Vagina (tissue), 2 donors: ENCODE measurements around the gene RLBP1. TPM values are rescaled to one million over a fixed set of nuclear protein-coding genes. Genes with fewer than 3 reads are reported as not detected.

Experiments used
- DNase-seq, 2 donors: peaks; one replicate each; pipeline ENCODE4 v3.0.0-alpha.2; 2017; ENCODE audit errors: extremely low spot score in 2 of 2
- H3K27ac ChIP-seq: fragments of 200-600 bp; sonication (generic); one replicate; pipeline ENCODE4 v1.5.1; 2019
- H3K27me3 ChIP-seq: fragments of 200-600 bp; sonication (generic); one replicate; pipeline ENCODE4 v1.5.1; 2019
- H3K36me3 ChIP-seq, 2 donors: fragments of 200-600 bp; sonication (generic); one replicate each; pipeline ENCODE4 v1.5.1; 2017 to 2019
- H3K4me1 ChIP-seq: fragments of 200-600 bp; sonication (generic); one replicate; pipeline ENCODE4 v1.5.1; 2019
- H3K4me3 ChIP-seq, 2 donors: fragments of 200-600 bp; sonication (generic); 1 replicate in 1 of 2; 2 replicates in 1 of 2; pipeline ENCODE4 v1.5.1; 2016 to 2019
- H3K9me3 ChIP-seq: fragments of 200-600 bp; sonication (generic); one replicate; pipeline ENCODE4 v1.5.1; 2019
- POLR2A ChIP-seq, 2 donors: fragments of 450-650 bp; IDR thresholded peaks; one replicate each; pipeline ENCODE4 v1.6.1; 2017; ENCODE audit warnings: antibody characterized with exemption in 2 of 2, mild to moderate bottlenecking in 2 of 2, moderate library complexity in 2 of 2
- POLR2AphosphoS5 ChIP-seq, 2 donors: sonication (generic); formaldehyde crosslinking; IDR thresholded peaks; one replicate each; pipeline ENCODE4 v1.9.0; 2017; ENCODE audit warnings: antibody characterized with exemption in 2 of 2, mild to moderate bottlenecking in 2 of 2, low read depth in 1 of 2; ENCODE audit not compliant: insufficient read depth in 1 of 2
- intact Hi-C: fragments of 100-400 bp; cut with DNase I; formaldehyde crosslinking; loops from one replicate; pipeline ENCODE4 v1.15.1; 2023
- total RNA-seq: library from RNA; depleted of rRNA; stranded (reverse); fragments of >200 nt; gene quantifications from one replicate; pipeline ENCODE4 v1.2.3, GENCODE V29; 2016
- TF ChIP-seq, protein P1 (sequence below), 3 experiments: fragments of 450-650 bp in 2 of 3; fragments of 200-600 bp in 1 of 3; sonication (generic) in 1 of 3; IDR thresholded peaks; one replicate each; pipeline ENCODE4 v1.5.1; 2017 to 2019; ENCODE audit warnings: antibody characterized with exemption in 3 of 3, mild to moderate bottlenecking in 2 of 3, moderate library complexity in 2 of 3

RLBP1 gene
- total RNA-seq, 1 donor from 2014 or later = not detected

DNA sequence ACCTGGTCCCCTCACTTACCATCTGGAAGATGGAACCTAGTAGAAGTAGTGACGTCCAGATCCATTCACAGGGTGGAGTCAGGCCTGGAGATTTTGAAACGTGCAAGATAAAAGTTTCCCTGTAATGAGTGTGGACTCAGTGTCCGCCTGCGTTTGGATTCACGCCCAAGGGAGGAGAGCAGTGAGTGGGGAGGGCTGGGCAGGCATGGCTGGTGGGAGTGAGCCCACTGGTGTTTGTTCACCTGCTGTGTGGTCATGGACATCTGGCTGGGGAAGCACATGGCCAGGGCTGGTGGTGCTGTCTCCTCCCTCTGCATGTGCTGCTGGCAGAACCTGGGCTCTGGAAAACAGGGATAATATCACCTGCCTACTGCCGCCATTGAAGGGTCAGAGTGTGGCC, 37.0 kb downstream of the RLBP1 start:
- no peak overlapping the region for H3K4me3 ChIP-seq
- no peaks in the 10 kb centered on the region for H3K4me1 ChIP-seq
- no peak overlapping the region for H3K27ac ChIP-seq
- H3K9me3 ChIP-seq = no peaks in the 10 kb centered on the region
- H3K36me3 ChIP-seq = peaks cover 0 to 40% of the 10 kb centered on the region in 2 donors
- no peak for TF ChIP-seq POLR2AphosphoS5 (IDR thresholded peaks at IDR 0.05; ENCODE audit: insufficient read depth in 1 of 2, low read depth in 1 of 2)
- TF ChIP-seq, protein P1, sequence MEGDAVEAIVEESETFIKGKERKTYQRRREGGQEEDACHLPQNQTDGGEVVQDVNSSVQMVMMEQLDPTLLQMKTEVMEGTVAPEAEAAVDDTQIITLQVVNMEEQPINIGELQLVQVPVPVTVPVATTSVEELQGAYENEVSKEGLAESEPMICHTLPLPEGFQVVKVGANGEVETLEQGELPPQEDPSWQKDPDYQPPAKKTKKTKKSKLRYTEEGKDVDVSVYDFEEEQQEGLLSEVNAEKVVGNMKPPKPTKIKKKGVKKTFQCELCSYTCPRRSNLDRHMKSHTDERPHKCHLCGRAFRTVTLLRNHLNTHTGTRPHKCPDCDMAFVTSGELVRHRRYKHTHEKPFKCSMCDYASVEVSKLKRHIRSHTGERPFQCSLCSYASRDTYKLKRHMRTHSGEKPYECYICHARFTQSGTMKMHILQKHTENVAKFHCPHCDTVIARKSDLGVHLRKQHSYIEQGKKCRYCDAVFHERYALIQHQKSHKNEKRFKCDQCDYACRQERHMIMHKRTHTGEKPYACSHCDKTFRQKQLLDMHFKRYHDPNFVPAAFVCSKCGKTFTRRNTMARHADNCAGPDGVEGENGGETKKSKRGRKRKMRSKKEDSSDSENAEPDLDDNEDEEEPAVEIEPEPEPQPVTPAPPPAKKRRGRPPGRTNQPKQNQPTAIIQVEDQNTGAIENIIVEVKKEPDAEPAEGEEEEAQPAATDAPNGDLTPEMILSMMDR (IDR thresholded peaks at IDR 0.05) = no peak
- no peak for TF ChIP-seq POLR2A (IDR thresholded peaks at IDR 0.05)
- intact Hi-C loops = no loop called here
- no peak for DNase-seq
- H3K27me3 ChIP-seq = no peaks in the 10 kb centered on the region

DNA sequence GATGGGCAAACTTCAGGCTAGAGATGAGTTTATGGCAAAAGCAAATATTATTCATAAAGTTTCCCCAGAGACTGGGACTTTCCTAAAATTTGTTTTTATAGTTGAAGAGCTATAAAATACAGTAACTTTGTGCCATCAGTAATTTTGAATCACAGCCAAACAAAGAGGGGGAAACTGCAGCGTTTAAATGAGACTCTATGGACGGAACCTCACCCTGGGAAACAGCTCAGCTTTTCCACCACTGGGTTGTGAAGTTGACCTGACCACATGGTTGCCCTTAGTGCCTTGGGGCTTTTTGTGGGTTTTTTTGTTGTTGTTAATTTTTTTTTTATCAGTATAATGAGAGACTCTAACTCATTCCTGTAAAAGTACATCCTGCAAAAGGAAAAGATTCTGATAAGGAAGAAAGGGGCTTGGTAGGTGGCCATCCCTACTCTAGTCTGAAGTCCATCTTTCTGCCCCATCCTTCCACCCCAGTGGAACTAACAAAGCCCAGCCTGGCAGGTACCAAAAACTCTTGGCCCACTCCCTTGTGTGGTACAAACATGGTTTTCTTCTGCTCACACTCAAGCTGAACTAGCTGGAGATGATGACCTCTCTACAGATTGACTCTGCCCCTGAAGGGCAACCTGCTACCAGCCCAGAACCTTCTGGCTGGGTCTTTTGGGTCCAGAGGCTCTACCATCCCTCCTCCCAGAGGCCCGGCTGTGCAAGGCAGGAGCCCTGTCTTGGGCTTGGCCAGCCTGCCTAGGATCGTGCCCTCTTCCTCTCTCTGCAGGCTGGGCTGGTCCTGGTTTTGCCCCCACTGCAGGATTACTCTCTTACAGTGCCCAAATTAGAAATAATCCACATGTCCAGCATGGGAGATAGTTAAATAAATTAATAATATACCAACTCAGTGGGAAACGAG, 41.2 kb downstream of the RLBP1 start:
- Histone ChIP-seq H3K27ac (no peak overlapping the region), H3K4me1 (peaks cover 10% of the 10 kb centered on the region), H3K27me3 (no peaks in the 10 kb centered on the region), H3K36me3 (peaks cover 0 to 37% of the 10 kb centered on the region in 2 donors), H3K9me3 (no peaks in the 10 kb centered on the region), H3K4me3 (no peak overlapping the region)
- intact Hi-C loops = loop anchor here (5.0 kb wide), 3 partner anchors 123 to 288 kb away; no protein-coding TSS in a partner anchor
- TF ChIP-seq, protein P1 (IDR thresholded peaks at IDR 0.05) = no peak
- TF ChIP-seq POLR2A (IDR thresholded peaks at IDR 0.05) (no peak), POLR2AphosphoS5 (IDR thresholded peaks at IDR 0.05; ENCODE audit: insufficient read depth in 1 of 2, low read depth in 1 of 2) (no peak)
- no peak for DNase-seq

DNA sequence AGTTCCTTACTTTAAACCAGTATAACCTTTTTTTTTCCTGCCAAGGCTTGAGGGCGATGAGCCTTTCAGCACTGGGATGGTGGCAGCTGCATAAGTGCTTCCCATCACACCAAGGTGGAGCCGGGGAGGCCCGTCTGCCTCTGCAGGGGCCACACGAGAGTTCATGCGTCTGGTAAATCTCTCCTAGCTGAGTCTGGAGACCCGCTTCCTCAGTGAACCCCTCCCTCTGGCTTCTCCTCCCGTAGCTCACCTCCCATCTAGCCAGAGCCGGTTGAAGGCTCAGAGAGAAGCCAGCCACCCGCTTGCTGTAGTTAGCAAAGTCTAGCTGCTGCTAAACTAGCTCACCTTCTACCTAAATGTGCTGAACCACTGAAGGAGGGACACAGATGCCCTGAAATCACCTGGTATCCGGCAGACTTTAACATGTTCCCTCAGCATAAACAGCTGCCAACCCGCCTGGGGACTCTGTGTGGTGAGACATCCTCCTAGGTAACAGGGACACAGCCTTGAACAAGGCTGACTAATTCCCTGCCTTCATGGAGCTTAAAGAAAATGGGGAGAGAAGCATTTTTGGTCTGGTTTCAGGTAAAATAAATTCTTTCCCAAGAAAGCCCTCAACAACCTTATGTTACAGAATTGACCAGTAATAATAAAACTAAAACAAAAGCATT, 42.9 kb downstream of the RLBP1 start:
- intact Hi-C loops = loop anchor here (5.0 kb wide), 3 partner anchors 121 to 286 kb away; no protein-coding TSS in a partner anchor
- Histone ChIP-seq H3K27ac (peak overlapping the region; percentile 49), H3K36me3 (peaks cover 0 to 36% of the 10 kb centered on the region in 2 donors), H3K4me1 (peaks cover 10% of the 10 kb centered on the region), H3K9me3 (no peaks in the 10 kb centered on the region), H3K27me3 (no peaks in the 10 kb centered on the region), H3K4me3 (no peak overlapping the region)
- no peak for DNase-seq
- TF ChIP-seq, protein P1 (IDR thresholded peaks at IDR 0.05) = no peak
- no peak for TF ChIP-seq POLR2AphosphoS5 (IDR thresholded peaks at IDR 0.05; ENCODE audit: insufficient read depth in 1 of 2, low read depth in 1 of 2)
- no peak for TF ChIP-seq POLR2A (IDR thresholded peaks at IDR 0.05)

DNA sequence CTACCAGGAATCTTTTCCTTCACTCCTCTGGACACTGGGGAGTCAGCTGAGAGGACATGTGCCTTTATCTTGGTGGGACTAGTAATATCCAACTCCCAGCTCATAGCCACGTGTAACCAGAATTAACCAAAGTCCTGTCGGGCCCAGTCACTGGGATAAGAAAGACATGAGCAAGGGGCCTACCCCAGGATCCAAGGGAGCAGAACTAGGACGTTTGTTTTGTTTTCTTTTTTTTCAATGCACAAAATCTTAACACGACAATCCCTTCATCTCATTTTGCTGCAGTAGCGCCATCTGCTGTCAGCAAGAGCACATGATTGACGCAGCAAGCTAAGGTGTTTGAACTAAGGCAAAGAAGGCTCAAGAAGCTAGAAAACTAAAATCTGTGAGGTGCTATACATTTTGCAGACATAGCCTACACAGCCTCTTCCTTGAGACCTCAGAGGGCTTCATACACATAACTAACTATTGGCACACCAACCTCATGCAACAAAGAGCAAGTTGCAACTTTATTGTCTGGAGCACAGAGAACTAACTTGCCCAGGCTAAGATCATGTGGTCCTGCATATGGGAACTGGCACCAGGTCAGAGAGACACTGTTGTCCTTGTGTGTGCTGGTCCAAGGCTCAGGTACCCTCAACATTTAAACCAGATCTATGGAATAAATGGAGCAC, 43.6 kb downstream of the RLBP1 start:
- no peak overlapping the region for H3K4me3 ChIP-seq
- H3K27ac ChIP-seq = peak overlapping the region; percentile 49
- peaks cover 10% of the 10 kb centered on the region for H3K4me1 ChIP-seq
- no peaks in the 10 kb centered on the region for H3K27me3 ChIP-seq
- intact Hi-C loops = loop anchor here (5.0 kb wide), 3 partner anchors 120 to 285 kb away; no protein-coding TSS in a partner anchor
- TF ChIP-seq POLR2AphosphoS5 (IDR thresholded peaks at IDR 0.05; ENCODE audit: insufficient read depth in 1 of 2, low read depth in 1 of 2) (peak in 1 of 2 donors; percentile 21), POLR2A (IDR thresholded peaks at IDR 0.05) (no peak)
- TF ChIP-seq, protein P1 (IDR thresholded peaks at IDR 0.05) = peak; percentile 85 to 91 (median 86)
- no peaks in the 10 kb centered on the region for H3K9me3 ChIP-seq
- peaks cover 0 to 33% of the 10 kb centered on the region in 2 donors for H3K36me3 ChIP-seq
- no peak for DNase-seq
